ENCODE measurements around the gene UFD1.

Gene UFD1, protein sequence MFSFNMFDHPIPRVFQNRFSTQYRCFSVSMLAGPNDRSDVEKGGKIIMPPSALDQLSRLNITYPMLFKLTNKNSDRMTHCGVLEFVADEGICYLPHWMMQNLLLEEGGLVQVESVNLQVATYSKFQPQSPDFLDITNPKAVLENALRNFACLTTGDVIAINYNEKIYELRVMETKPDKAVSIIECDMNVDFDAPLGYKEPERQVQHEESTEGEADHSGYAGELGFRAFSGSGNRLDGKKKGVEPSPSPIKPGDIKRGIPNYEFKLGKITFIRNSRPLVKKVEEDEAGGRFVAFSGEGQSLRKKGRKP

DNA sequence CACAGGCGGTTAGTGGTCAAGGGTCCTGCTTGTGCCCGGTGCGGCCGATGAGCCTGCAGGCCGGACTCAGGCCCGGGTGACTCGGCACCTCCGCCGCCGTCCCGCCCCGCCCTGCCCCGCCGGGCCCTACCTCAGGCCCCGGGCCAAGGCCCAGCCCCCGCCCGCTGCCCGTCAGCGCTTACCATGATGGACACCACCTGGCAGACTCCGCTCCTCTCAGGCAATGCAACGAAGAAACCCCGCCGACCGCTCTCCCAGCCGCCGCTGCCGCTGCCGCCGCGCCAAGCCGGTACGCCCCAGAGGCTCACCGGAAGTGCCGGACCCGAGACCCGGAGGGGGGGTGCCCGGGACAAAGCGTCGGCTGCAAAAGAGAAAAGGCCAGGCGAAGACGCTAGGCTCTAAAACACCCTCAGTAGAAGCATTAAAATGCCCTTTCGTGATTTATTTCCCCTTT lies at the start of gene UFD1:
Gene UFD1 (minus strand): TSS at position 293 of the 454 bp plus-strand sequence. CDS start 108 bp downstream, at position 185.
- DNase-seq = peak; percentile 77

DNA sequence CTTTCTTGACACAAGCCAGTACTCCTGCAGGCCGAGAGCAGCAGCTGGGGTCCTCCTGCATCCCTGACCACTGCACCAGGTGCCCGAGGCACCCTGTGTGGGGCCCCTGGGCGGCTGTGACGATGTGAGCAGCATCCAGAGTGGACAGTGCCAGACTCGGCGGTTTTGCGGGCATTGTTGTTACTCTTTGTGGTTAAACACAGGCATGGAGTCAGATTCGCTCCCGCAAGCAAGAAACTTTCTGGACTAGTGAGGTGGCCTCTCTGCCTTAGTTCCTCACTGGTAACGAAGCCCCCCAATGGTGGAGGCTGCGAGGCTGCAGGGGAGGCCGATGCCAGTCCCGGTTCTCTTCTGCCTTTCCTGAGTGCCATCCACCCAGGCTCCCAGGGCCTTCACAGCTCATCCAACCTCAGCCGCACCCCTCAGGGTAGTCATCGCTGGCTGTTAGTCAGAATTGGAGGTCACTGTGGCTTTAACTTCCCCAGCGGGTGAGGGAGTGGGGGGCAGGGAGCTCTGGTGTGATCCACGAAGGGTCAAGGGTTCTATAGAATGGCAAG lies 48.9 kb upstream of the UFD1 start:
- no peak for DNase-seq

DNA sequence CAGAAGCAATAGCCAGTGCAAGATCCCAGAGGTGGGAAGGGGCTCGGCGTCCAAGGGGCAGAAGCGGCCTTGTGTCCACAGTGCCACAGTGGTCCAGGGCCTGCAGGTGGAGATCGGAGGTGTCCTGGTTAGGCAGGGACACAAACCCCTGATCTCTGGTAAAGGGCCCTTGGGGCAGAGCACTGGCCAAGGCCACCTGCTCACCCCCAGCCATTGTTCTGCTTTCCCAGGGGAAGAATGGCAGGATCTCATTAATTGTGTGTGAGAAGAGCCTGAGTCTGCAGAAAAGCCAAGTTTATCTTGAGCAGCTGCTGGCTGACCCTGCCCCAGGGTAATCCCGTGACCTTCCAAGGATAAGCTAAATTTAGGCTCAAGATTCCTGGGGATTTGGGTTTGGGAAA lies 48.3 kb upstream of the UFD1 start:
- no peak for DNase-seq

DNA sequence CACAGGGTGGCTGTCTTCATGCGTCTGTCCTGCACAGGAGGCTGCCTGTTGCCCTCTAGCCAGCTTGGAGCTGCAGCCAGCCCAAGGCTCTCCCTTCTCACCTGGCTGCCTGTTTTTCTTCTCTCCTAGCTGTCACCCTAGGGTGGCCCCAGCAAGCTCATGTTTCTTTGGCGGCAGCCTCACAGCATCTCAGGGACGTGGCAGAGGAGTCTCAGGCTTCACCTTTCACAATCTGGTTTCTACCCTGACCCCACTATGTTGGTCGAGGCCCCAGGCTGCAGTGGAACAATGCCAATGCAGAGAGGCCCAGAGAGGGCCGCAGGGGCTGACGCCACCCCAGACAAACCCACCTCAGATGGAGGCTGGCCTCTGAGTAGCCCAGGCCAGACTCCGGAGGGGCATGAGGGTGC lies 47.7 kb upstream of the UFD1 start:
- DNase-seq = no peak

DNA sequence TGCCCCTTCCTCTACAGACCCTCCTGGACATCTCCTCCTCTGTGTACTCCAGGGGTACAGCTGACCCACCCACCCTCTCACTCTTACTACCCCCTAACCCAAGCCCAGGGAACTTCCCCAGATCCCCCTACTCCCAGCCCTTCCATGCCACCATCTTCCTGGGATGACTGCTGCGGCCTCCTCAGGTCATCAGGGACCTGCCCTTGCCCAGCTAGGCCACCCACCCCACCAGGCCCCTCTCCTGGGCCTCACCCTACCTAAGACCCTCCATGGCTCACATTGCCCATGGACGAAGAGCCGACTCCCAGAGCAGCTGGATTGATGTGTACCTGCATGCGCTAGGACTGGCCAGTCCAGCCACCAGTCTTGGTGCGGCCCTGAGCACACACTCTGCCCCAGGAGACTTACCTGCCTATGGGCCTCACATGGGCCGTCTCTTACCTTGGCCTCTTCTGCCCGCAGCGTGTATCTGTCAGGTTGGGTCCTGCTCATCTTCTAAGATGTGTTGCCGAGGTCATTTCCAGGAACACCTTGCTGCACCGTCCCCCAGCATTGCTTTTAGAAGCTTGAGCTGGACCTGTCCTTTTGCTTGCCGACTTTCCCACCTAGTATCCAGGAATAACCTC lies 47.2 kb upstream of the UFD1 start:
- DNase-seq = no peak

DNA sequence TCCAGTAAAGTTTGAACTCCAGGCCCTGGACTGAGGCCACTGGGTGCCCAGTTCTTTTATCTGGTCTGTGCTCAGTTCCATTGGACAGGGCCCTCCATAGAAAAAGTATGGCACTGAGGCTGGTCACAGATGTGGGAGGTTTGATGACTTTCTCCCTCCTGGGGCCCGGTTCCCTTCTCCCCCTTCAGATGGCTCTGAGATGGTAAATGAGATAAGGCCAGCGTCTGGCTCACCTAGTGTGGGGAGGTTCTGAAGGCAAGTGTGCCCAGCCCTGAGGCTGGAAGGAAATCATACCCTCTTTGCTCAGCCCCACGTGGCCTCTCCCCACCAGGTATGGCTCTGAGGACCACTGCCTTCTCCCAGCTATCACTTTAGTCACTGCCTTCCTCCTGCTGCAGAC lies 46.7 kb upstream of the UFD1 start:
- no peak for DNase-seq

DNA sequence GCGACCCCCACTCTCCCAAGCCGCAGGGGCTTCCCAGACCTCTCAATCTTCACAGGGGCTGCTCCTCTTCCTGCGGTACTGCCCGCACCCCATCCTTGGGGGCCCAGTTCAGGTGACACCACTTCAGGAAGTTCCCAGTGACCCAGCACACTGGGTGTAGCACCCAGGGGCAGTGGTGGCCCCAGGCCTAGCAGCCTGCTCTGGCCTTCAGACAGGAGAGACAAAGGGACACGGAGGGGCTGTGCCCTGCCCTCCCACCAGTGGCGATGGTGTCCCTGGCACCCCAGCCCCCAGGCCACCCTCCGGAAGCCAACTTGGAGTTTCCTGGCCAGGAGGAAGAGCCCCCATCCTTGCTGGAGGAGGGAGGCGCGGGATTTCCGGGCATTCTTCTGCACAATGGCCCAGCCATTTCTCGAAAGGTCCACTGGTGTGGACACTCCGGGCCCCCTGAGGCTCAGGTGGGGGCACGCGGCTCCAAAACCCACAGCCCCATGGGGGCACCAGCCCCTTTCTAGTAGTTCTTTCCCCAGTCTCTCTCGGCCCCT lies 46.2 kb upstream of the UFD1 start:
- no peak for DNase-seq

DNA sequence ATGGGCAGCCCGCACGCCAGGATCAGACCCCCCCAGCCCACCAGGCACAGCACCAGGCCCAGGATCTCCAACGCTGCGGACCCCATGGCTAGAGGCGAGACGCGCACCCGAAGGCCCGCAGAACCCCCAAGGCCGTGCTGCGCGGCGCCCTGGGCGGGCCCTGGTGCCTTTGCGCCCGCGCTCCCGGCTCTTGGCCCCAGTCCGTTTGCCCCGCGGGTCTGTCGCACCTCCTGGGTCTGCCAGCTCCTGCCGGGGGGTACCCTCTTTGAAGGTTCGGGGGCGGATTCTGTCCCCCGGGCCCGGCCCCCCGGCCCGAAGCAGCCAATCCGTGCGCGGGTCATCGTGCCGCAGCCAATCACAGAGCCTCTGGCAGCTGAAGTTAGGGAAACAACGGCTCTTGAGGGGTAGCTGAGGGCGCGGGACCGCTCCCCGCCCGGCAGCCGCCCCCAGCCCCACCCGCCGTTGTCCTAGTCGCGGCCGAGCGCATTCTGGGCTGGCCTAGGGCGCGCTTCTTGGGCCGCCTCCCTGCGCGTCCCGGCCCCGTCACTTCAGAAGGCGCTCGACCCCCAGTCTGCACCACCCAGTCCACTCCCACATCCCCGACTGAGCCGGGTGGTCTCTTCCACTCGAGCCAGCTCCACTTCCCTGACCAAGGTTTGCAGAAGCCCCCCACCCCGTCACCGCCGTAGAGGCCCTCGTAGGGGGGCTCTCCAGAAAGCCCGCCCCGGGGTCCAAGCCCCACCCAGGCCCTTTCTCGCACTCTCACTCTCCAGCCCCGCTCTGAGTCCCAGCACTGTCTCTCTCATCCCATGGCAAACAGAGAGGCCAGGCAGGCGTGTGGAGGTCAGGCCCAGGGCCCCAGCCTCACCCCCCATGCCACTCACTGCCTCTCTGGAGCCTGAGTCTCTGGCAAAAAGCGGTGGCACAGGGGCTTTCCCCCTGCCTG lies 45.5 kb upstream of the UFD1 start, which contains the start of gene CLDN5:
Gene CLDN5 (minus strand): TSS at position 241 of the 946 bp plus-strand sequence. CDS start 155 bp downstream, at position 86.
- no peak for DNase-seq

DNA sequence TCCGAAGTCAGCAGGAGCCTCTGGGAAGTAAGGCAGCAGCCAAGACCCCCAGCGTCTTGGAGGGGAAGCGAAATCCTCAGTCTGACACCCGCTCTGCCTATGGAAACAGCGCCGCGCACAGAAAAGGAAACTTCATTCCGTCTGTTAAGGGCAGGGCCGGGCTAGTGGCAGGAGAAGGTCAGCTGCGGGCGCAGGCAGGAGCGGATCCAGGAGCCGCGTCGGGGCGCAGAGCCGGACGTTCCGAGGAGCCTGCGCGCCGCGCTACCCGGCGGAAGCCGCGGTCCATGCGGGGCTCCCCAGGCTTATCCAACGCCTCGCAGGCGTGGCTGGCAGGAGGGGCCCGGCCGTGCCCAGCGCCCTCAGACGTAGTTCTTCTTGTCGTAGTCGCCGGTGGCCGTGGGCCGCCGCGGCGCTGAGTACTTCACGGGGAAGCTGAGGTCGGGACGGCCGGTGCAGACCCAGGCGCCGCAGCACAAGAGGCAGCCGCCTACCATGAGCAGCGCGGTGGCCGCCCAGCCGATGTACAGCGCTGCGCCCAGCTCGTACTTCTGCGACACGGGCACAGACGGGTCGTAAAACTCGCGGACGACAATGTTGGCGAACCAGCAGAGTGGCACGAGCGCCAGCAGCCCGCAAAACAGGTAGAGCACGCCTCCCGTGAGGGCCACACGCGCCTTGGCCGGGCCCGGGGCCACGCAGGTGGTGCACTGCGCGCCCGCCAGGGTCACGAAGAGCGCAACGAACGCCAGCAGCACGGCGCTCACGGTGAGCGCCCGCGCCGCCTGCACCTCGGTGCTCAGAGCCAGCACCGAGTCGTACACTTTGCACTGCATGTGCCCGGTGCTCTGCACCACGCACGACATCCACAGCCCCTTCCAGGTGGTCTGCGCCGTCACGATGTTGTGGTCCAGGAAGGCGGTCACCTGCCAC lies 44.5 kb upstream of the UFD1 start:
- no peak for DNase-seq

DNA sequence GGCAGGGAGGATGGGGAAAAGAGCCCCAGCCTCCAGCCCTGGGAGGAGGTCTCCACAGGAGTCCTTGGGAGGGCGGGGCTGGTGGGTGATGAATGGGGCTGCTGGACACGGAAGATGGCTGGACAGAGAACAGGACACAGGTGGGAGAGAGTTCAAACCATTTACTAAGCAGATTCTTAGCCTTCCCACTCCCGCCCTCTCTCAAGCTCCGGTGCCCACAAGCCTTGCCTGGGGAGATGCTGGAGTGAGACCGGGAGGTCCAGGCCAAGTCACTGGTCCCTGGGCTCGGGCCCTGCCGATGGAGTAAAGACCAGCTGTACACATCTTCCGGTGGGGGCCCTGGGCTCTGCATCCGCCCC lies 43.9 kb upstream of the UFD1 start:
- DNase-seq = no peak

DNA sequence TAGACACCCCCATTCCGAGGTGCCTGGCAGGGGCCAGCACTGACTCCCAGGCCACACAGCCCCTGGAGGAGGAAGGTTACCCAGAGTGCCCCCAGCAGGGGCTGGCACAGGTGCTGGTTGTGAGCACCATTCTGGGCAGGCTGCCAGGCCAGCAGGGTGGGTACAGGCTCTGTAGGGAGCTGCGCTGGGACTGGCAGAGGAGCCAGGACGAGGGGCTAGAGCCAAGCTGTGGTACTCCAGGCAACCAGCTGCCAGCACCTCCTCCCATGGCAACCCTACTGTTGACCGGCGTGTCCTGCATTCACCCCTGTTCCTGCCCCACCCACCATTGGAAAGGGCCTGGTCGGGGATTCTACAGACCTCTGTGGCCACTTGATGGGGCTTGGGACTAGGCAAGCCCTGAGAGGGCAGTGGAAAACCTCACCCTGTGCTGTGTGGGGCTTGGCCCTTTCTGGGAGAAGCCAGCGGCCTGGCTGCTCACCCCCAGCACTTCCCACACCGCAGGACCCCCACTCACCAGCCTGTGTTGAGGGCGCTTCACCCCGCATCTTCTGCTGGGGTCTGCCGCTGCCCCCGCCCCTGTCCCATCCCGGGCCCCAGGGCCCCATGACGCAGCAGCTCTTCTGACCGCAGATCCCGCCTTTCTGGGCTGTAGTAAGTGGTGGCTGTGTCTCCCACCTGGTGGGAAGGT lies 43.3 kb upstream of the UFD1 start:
- no peak for DNase-seq

DNA sequence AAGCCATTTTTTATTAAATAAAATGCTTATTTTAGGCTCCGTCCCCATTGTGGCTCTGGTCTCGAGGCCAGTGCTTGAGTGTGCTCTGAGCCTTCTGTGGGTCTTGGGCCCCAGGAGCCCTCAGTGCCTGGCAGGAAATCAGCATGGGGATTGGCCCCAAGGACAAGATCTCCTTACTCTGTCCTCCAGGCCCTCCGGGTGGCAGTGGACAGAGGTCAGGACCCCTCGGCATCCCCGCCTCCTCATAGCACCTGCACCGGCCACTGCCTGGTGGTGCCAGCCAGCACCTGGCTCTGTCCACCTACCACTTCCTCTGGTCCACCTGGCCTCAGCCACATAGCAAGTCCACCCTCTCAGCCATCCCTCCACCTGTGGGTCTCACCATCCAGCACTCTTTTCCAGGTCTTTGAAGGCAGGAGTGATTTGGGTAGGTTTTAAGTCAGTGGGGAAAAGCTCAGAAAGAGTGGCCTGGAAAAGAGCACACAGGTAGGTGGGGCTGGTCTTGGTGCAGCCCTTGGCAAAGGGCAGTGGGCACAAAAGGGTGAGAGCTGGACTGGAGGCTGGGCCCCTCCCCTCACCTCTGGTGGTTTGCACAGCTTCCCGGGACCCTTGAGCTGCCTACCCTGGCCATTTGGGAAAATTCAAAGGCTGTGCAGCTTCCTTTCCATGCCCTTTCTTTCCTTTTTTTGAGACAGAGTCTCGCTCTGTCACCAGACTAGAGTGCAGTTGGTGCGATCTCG lies 41.7 kb upstream of the UFD1 start:
- DNase-seq = no peak

DNA sequence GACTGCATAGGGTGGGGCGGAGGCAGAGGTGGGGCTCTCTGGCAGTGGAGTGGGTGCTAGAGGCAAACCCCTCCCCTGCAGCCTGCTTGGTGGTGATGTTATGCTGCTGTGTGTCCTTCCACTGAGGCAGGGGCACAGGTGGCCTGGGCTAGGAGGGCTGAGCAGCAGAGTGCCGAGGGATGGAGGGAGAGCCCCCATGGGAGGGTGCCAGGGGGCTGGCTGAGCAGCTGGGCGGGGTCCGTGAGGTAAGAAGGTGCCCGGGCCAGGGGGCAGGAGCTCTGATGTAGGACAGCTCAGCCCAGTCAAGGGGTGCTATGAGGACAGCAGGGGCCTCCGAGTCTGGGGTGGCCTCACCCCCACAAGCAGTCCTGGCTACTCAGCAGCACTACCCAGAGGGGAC lies 41.0 kb upstream of the UFD1 start:
- DNase-seq = no peak

DNA sequence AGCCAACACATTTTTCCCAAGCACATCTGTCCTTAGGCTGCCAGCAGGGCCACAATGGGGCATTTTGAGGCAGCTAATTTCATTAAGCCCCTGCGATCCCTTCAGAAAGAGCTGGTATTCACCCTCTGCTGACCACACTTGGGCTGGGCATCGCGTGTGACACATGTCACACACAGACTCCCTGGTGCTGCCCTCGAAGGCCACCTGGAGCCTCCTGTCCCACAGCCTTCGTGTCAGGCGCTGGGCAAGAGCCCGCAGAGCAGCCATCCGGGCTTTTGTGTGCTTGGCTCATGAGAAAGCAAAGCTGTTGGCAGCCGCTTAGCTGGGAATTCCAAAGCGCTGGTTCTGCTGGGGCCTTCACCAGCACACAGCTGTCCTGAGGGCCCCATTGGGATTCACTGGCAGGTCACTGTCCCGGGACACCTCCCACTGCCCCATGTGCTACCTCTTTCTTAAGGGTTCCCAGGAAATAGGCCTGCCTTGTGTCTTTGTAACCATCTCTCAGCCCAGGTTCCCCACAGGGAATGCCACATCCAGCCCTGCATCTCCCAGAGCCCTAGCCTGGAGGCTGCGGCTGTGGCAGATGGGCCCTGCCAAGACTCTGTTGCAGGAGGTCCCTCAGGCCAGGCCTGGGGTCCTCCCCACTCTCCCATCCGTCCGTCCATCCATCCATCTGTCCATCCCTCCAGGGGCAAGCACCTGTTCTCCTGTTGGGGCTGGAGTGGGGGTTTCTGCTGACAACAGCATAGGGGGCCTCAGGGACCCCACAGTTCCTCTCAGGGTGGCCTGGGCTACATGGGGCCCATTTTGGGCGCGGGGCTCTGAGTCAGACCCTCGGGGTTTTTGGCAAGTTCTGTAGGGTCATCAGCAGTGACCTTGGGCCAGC lies 40.3 kb upstream of the UFD1 start:
- DNase-seq = no peak

DNA sequence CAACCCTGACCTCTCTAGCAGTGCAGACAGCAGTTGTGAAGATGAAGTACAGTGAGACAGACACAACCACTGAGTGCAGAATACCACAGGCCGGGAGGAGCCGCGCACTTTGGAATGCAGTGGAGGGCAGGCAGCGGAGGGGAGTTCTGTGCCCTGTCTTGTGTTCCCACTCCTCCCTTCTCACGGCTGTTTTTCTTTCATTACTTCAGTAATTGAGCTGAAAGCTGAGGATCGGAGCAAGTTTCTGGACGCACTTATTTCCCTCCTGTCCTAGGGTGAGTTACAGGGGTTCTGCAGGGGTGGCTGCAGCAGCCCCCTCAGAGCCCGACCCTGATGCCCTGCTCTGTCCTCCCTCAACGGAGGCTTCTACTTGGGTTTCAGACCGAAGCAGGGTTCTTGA lies 39.6 kb upstream of the UFD1 start:
- no peak for DNase-seq

DNA sequence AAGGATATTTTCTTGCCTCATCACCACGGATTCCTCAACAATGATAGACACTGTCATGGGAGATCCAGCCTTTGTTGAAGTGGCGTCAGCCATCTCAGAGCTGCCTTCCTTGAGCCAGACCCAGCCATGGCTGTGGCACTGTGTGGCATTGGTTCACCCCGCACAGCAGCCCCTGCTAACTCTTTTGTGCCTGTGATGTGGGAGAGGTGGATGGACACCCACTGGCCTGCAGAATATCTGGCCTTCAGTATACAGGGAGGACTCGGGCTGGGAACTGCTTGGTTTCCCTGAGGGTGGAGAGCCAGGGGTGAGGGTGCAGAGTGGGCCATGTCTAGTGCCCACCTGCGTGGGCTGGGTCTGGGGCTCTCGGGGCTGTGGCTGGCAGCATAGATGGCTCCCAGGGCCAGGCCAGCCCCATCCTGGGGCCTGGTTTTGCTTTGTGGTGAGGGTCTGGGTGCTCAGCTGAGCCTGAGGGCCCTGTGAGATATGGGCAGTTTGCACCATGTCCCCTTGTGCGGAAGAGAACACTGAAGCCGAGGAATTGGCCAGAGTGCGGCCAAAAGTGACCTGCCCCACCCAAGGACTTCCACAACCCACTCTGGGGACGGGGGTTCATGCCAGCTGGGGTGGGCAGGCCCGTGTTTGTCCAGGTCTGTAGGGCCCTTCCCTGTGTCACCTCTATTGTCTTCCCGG lies 39.1 kb upstream of the UFD1 start:
- no peak for DNase-seq

DNA sequence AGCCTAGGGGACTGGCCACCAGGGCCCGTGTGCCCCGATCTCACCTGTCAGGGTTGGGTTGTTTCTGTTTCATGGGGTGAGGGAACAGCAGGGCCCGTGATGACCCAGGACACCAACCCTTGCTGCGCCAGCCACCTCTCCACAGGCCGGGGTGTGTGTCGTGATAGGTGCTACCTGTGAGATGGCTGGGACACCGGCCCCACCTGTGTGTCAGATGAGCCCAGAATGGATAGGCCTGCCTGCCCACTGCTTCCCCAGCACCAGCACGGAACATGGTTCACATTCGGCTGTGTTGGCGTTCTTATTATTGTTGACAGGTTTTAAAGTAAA lies 38.1 kb upstream of the UFD1 start:
- no peak for DNase-seq

DNA sequence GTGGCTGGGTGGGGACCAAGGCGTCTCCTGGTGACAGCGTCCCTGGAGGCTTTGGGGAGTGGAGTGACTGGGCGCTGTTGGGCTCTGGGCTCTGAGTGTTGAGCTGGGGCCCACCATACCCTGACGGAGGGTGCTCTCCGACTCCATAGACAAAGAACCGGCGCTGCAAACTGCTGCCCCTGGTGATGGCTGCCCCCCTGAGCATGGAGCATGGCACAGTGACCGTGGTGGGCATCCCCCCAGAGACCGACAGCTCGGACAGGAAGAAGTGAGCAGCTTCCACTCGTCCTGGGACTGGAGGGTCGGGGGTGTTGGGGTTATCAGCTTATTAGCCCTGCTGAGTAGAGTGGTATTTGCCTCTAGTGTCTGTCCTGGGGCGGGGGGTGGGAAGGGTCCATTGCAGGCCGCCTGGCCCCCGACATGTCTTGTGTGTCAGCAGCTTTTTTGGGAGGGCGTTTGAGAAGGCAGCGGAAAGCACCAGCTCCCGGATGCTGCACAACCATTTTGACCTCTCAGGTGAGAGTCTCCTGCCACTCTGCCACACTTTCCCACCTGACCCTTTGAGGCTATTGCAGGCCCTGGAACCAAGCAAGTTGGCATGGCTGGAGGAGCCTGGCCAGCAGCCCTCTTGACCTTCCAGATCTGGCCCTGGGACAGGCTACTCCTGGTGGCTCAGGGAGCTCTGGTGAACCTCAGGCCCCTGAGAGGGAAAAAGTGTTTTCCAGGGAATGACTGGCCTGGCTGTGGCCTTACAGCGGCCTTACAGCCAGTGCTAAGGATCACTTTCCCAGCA lies 37.6 kb upstream of the UFD1 start:
- no peak for DNase-seq
